ENCODE data around the gene TSPAN1. TPM values are rescaled to one million over a fixed set of nuclear protein-coding genes. Genes with fewer than 3 reads are reported as not detected.
A peak's percentile ranks its signal among the peaks of the same experiment; 100 is the strongest.

Gene TSPAN1
- total and polyA plus RNA-seq, 2 of the 13 experiments (the other 11 are each of a cell fraction or from before 2014, with no cell fraction given): 1.7 to 2.9 TPM

GRCh38 chr1:46183079-46183847 lies 8.4 kb downstream of the TSPAN1 start (continued):
- TF ChIP-seq DNMT1 (CRISPR knock-in tag; IDR thresholded peaks at IDR 0.05) (no peak), SNRNP70 (IDR thresholded peaks at IDR 0.05; ENCODE audit: low read depth, low read length) (no peak), BRF2 (CRISPR knock-in tag; IDR thresholded peaks at IDR 0.05) (0 out of 2 replicates have a peak, but pooled peaks have one; percentile 37), RARA (CRISPR knock-in tag; IDR thresholded peaks at IDR 0.05) (no peak; the same call in none of the 2 replicates), GLI4 (CRISPR knock-in tag; IDR thresholded peaks at IDR 0.05; ENCODE audit: borderline replicate concordance) (no peak), KDM4B (CRISPR knock-in tag; IDR thresholded peaks at IDR 0.05) (no peak), MEF2D (CRISPR knock-in tag; IDR thresholded peaks at IDR 0.05) (0 out of 2 replicates have a peak, but pooled peaks have one; percentile 15), ARNTL (CRISPR knock-in tag; IDR thresholded peaks at IDR 0.05) (no peak), ZFP37 (CRISPR knock-in tag; IDR thresholded peaks at IDR 0.05; ENCODE audit: borderline replicate concordance) (0 out of 2 replicates have a peak, but pooled peaks have one; percentile 42), ZNF7 (CRISPR knock-in tag; IDR thresholded peaks at IDR 0.05) (no peak)
- TF ChIP-seq, protein P1, sequence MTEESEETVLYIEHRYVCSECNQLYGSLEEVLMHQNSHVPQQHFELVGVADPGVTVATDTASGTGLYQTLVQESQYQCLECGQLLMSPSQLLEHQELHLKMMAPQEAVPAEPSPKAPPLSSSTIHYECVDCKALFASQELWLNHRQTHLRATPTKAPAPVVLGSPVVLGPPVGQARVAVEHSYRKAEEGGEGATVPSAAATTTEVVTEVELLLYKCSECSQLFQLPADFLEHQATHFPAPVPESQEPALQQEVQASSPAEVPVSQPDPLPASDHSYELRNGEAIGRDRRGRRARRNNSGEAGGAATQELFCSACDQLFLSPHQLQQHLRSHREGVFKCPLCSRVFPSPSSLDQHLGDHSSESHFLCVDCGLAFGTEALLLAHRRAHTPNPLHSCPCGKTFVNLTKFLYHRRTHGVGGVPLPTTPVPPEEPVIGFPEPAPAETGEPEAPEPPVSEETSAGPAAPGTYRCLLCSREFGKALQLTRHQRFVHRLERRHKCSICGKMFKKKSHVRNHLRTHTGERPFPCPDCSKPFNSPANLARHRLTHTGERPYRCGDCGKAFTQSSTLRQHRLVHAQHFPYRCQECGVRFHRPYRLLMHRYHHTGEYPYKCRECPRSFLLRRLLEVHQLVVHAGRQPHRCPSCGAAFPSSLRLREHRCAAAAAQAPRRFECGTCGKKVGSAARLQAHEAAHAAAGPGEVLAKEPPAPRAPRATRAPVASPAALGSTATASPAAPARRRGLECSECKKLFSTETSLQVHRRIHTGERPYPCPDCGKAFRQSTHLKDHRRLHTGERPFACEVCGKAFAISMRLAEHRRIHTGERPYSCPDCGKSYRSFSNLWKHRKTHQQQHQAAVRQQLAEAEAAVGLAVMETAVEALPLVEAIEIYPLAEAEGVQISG (CRISPR knock-in tag; IDR thresholded peaks at IDR 0.05): peak; percentile 60; the same call in 1 of the 2 replicates
- TF ChIP-seq, protein P2, sequence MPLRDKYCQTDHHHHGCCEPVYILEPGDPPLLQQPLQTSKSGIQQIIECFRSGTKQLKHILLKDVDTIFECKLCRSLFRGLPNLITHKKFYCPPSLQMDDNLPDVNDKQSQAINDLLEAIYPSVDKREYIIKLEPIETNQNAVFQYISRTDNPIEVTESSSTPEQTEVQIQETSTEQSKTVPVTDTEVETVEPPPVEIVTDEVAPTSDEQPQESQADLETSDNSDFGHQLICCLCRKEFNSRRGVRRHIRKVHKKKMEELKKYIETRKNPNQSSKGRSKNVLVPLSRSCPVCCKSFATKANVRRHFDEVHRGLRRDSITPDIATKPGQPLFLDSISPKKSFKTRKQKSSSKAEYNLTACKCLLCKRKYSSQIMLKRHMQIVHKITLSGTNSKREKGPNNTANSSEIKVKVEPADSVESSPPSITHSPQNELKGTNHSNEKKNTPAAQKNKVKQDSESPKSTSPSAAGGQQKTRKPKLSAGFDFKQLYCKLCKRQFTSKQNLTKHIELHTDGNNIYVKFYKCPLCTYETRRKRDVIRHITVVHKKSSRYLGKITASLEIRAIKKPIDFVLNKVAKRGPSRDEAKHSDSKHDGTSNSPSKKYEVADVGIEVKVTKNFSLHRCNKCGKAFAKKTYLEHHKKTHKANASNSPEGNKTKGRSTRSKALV (CRISPR knock-in tag; IDR thresholded peaks at IDR 0.05): peak; percentile 58; the same call in 1 of the 2 replicates
- TF ChIP-seq, protein P3, sequence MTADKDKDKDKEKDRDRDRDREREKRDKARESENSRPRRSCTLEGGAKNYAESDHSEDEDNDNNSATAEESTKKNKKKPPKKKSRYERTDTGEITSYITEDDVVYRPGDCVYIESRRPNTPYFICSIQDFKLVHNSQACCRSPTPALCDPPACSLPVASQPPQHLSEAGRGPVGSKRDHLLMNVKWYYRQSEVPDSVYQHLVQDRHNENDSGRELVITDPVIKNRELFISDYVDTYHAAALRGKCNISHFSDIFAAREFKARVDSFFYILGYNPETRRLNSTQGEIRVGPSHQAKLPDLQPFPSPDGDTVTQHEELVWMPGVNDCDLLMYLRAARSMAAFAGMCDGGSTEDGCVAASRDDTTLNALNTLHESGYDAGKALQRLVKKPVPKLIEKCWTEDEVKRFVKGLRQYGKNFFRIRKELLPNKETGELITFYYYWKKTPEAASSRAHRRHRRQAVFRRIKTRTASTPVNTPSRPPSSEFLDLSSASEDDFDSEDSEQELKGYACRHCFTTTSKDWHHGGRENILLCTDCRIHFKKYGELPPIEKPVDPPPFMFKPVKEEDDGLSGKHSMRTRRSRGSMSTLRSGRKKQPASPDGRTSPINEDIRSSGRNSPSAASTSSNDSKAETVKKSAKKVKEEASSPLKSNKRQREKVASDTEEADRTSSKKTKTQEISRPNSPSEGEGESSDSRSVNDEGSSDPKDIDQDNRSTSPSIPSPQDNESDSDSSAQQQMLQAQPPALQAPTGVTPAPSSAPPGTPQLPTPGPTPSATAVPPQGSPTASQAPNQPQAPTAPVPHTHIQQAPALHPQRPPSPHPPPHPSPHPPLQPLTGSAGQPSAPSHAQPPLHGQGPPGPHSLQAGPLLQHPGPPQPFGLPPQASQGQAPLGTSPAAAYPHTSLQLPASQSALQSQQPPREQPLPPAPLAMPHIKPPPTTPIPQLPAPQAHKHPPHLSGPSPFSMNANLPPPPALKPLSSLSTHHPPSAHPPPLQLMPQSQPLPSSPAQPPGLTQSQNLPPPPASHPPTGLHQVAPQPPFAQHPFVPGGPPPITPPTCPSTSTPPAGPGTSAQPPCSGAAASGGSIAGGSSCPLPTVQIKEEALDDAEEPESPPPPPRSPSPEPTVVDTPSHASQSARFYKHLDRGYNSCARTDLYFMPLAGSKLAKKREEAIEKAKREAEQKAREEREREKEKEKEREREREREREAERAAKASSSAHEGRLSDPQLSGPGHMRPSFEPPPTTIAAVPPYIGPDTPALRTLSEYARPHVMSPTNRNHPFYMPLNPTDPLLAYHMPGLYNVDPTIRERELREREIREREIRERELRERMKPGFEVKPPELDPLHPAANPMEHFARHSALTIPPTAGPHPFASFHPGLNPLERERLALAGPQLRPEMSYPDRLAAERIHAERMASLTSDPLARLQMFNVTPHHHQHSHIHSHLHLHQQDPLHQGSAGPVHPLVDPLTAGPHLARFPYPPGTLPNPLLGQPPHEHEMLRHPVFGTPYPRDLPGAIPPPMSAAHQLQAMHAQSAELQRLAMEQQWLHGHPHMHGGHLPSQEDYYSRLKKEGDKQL (CRISPR knock-in tag; IDR thresholded peaks at IDR 0.05; ENCODE audit: low read depth): no peak

All from HepG2 (cell line).